Raji (cell line): Measurements from ENCODE around the gene AHSA1.

Experiments used
- POLR2A ChIP-seq: IDR thresholded peaks from 2 replicates; pipeline ENCODE4 v1.6.1; 2011; ENCODE audit warnings: low read depth, low read length, control low read depth; ENCODE audit not compliant: insufficient read depth

The AHSA1 gene

DNA sequence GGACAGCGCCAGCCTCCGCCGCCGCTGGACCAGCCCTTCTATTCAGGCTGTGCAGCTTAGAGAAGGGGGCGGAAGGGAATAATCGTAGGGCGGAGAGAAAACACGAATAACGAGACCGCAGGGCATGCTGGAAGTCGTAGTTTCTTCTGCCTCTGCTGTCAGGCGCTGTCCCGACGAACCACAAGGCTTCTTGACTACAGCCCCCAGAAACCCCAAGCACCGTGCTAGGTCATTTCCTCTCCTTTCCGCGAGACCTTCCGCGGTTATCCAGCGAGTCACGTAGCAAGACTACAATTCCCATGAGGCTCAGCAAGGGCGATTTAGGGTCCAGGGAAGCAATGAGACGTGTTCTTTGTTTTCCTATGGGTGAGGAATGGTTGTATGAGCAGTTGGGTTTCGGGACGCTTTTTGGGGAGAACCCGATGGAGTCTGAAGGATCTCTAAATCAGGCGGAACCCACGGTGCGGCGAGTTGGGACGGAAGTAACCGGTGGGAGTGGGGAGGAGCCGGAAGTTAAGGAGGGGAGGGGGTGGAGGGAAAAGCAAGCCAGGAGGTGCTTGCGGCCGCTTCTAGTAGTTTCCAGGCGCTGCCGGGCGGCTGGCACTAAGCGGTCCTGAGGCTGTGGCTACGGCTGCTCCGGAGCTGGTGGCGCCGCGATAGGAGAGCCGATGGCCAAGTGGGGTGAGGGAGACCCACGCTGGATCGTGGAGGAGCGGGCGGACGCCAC, at the start of gene AHSA1, which contains the start of gene VIPAS39:
AHSA1 (plus strand) TSS at position 572 of the 727 bp plus-strand sequence; CDS start at position 669, 97 bp downstream.
VIPAS39 (minus strand) TSS at position 80 of the 727 bp plus-strand sequence. CDS start 3,499 bp downstream, outside the sequence.
- TF ChIP-seq POLR2A = peak; percentile 88

GRCh38 chr14:77409131-77409533, 48.8 kb upstream of the AHSA1 start:
- no peak for TF ChIP-seq POLR2A

DNA sequence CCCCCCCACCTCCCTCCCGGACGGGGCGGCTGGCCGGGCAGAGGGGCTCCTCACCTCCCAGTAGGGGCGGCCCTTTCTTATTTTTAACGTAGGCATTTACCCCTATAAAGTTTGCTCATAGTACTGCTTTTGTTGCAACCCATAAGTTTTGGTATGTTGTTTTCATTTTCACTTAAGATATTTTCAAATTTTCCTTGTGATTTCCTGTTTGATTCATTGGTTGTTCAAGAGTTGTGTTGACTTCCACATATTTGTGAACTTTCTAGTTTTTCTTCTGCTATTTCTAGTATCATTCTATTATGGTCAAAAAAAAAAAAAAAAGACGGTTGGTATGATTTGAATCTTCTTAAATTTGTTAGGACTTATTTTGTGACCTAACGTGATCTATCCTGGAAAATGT, 41.1 kb upstream of the AHSA1 start:
- no peak for TF ChIP-seq POLR2A

DNA sequence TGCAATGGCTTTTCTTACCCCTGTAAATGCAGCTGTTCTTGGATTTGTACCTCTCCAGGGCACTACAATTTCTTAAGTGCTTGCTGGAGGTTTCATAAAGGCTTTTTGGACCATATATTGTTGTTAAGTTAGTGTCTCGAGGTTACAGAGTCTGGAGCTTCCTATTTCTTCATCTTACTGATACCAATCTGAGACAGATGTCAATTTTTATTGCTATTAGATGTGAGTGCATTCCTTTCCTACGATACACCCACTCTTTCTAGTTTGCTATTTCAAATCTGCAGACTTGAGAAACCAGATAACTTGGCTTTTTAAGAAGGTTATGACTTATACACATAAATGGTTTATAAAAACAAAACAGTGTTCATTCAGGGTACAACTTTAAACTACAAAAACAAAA, 36.7 kb upstream of the AHSA1 start:
- no peak for TF ChIP-seq POLR2A

GRCh38 chr14:77423423-77423822, 34.5 kb upstream of the AHSA1 start, which contains the start of gene NOXRED1:
Gene NOXRED1, minus strand, starts transcription at chr14:77423523. Its CDS starts 634 bp downstream, at chr14:77422889.
- no peak for TF ChIP-seq POLR2A

- TF ChIP-seq POLR2A = no peak
Measured at GRCh38 chr14:77424862-77425261, 33.0 kb upstream of the AHSA1 start.

- no peak for TF ChIP-seq POLR2A
Measured at GRCh38 chr14:77426396-77426795, 31.5 kb upstream of the AHSA1 start.

- no peak for TF ChIP-seq POLR2A
Measured at GRCh38 chr14:77436042-77436441, 21.9 kb upstream of the AHSA1 start.

GRCh38 chr14:77438596-77438995, 19.3 kb upstream of the AHSA1 start:
- TF ChIP-seq POLR2A = no peak

GRCh38 chr14:77439861-77440260, 18.0 kb upstream of the AHSA1 start:
- TF ChIP-seq POLR2A = no peak

DNA sequence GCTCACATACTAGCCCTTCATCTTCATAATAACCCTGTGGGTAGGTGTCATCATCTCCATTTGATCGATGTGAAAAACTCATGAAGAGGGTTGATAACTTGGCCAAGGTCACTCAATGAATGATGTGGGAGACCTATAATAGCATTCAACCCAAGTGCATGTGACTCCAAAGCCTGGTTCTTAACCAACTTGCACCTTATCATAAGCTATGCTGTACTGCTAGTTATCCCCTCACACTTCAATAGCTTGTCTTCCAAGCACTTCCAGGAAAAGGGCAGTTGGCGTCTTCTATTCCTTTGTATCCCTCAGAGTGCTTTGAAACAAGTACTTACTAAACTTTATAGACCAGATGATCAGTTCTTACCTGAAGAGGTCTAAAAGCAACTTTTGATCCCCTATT, 15.7 kb upstream of the AHSA1 start:
- no peak for TF ChIP-seq POLR2A

GRCh38 chr14:77455966-77456640, 1.8 kb upstream of the AHSA1 start:
- no peak for TF ChIP-seq POLR2A

- TF ChIP-seq POLR2A = peak; percentile 95; the same call in 1 of the 2 replicates
Measured at GRCh38 chr14:77457115-77457521, 775 bp upstream of the AHSA1 start.

GRCh38 chr14:77458249-77458950, 507 bp downstream of the AHSA1 start:
- TF ChIP-seq POLR2A = no peak; the same call in 1 of the 2 replicates

DNA sequence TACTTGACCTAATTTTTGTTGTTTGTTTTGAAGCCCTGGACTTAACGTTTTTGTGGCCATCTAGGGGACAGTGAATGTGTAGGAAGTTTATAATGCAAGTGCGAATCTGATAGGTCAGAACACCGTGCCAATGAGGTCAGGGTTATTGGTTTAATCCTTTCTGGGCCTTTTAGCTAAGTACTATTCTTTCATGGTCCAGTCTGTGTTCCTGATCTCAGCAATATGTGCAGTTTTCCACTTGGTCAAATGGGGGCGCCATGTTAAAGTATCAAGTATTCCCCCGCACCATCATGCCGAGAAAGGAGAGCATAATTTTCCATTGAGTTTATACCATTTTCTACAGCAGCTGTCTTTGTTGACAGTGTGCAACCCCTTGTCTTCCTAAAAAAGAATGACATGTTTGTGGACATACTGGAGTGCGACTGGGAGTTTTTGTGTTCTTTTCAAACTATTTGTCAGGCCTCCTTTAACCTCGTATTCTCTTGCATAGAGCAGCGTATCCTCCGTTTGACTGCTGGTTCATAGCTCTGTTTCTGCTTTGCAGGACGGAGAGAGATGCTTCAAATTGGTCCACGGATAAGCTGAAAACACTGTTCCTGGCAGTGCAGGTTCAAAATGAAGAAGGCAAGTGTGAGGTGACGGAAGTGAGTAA, 1.3 kb downstream of the AHSA1 start:
- no peak for TF ChIP-seq POLR2A
